NB4 (cell line): ENCODE data around the gene SCAMP3.
"Not testable (repeated sequence)": the region's sequence is repeated elsewhere in the genome, so short reads cannot be mapped to it uniquely, and the experiment has no call there.

ENCODE experiments used
- DNase-seq: peaks from one replicate; pipeline ENCODE4 v3.0.0; 2010; ENCODE audit warnings: low read depth
- H3K4me3 ChIP-seq: one replicate; pipeline ENCODE4 v1.5.1; 2011; ENCODE audit warnings: mild to moderate bottlenecking, low read depth, low read length, moderate library complexity
- CTCF ChIP-seq: IDR thresholded peaks from one replicate; pipeline ENCODE4 v1.5.1; 2012; ENCODE audit warnings: low read depth, low read length
- MYC ChIP-seq: IDR thresholded peaks from 2 replicates; pipeline ENCODE4 v1.6.1; 2011; ENCODE audit warnings: low read depth, low read length
- POLR2A ChIP-seq: IDR thresholded peaks from 2 replicates; pipeline ENCODE4 v1.6.1; 2011; ENCODE audit warnings: mild to moderate bottlenecking; ENCODE audit not compliant: insufficient read length; ENCODE audit errors: extremely low read depth
- TF ChIP-seq, protein P1 (sequence below): IDR thresholded peaks from 2 replicates; pipeline ENCODE4 v1.6.1; 2011; ENCODE audit warnings: low read depth, low read length

Gene SCAMP3

DNA sequence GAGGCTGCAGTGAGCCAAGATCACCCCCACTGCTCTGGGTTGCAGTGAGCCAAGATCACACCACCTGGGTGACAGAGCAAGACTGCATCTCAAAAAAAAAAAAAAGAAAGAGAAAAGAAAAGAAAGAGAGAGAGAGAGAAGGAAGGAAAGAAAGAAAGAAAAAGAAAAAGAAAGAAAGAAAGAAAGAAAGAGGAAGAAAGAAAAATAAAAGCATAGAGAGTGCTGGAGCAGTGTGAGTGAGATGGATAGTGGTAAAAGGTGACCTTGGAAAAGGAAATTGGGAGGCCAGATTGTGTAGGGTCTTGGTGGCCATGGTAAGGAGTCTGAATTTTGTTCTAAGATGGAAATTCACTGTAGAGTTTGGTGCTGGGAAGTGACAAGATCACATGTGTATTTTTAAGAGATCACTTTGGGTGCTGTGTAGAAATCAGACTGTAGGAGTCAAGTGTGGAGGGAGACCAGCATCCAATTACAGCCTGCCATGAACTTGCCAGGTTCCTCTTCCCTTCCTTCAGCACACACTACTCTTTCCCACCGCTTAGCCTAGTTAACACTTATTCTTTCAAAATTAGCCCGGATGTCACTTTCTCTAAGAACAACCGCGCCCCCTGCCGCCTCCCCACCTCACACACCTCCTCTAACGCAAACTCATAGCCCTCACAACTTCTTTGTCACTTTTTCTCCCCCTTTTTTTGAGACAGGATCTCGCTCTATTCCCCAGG, 35.8 kb downstream of the SCAMP3 start:
- TF ChIP-seq MYC = no peak; the same call in 1 of the 2 replicates
- TF ChIP-seq POLR2A = no peak
- TF ChIP-seq CTCF = peak; percentile 66
- TF ChIP-seq, protein P1, sequence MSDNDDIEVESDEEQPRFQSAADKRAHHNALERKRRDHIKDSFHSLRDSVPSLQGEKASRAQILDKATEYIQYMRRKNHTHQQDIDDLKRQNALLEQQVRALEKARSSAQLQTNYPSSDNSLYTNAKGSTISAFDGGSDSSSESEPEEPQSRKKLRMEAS = peak; percentile 33; the same call in 1 of the 2 replicates
- peak; percentile 92 for DNase-seq
- peak overlapping the region; percentile 95 for H3K4me3 ChIP-seq

- H3K4me3 ChIP-seq = peak overlapping the region; percentile 95
- DNase-seq = not testable (repeated sequence)
Measured at GRCh38 chr1:155225404-155225759, 36.8 kb downstream of the SCAMP3 start.

GRCh38 chr1:155223047-155223446, 39.1 kb downstream of the SCAMP3 start:
- H3K4me3 ChIP-seq = no peak overlapping the region
- peak; percentile 44 for DNase-seq
- TF ChIP-seq, protein P1 = no peak

DNA sequence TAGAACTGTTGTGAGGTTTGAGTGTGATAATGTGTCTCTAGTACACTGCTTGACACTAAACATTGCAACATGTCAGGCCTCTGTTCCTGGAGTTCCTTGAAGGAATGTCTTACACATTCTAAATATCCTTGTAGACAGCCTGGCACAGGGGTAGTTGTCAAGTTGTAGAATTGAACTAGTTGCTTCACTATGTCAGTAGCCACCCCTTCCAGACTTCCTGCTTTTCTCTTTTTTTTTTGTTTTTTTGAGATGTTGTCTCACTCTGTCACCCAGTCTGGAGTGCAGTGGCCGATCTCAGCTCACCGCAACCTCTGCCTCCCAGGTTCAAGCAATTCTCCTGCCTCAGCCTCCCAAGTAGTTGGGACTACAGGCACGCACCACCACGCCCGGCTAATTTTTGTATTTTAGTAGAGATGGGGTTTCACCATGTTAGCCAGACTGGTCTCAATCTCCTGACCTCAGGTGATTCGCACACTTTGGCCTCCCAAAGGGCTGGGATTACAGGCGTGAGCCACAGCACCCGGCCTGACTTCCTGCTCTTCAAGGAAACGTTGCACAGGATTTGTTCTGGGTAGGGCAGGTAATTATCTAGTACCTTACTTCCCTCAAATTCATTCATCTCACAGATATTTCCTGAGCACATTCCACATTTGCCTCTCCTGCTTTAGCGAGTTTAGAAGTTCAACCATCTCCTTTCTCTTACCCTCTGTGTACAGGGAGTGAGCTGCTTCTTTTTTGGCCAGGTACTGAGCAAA, 41.8 kb downstream of the SCAMP3 start:
- H3K4me3 ChIP-seq, DNase-seq: not testable (repeated sequence)

DNA sequence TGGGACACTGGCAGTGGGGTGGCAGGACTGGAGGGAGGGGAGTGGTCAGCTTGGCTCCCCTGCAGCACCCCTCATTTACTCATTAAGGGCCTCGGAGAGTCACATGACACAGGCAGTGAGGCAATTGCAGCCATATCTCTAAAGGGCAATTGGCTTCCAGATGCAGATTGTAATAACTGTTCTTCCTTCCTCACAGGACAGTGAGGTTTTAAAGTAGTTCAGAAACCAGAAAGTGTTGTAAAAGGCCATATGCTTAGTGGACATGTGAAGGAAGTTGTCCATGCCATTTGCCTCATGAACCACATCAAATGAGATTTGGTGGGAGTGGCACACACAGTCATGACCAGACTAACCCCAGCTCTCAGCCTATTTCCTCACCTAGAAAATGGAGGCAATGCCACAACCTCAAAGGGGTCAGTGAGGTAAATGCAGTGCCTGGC, 42.5 kb downstream of the SCAMP3 start:
- TF ChIP-seq CTCF (no peak), MYC (peak; percentile 77), POLR2A (no peak)
- TF ChIP-seq, protein P1 = peak; percentile 78
- DNase-seq = peak; percentile 63
- H3K4me3 ChIP-seq = no peak overlapping the region

DNA sequence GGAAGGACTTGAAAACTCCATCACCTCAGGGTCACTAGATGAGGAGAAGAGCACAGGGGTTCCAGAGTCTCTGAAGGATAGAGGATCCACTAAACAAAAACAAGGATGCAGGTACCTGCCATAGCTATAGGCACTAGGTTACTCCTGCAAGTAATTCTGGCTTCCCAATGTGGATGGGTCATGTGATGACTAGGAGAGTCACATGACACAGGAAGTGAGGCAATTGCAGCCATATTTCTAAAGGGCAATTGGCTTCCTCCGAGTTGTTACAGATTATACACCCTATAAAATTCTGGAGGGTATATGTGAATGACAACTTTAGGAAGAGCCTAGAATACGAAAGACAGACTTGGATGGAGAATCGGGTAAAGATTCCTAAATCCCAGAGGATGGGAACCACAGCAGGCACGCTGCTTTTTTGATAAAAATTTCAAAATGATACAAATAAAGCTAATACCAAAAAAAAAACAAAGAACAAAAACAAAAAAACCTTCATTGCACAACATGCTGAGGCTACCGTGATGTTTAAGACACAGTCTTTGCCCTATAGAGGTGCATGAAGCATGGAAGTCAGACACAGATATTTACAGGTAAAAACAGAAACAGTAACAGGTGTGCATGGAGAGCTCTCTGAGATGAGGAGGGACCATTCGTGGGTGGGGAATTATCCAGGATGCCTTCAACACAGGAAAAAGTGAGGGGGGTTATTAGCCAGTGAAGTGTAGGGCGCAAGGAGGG, 43.1 kb downstream of the SCAMP3 start:
- no peak overlapping the region for H3K4me3 ChIP-seq
- TF ChIP-seq MYC = 0 out of 2 replicates have a peak, but pooled peaks have one; percentile 11
- no peak for TF ChIP-seq POLR2A
- TF ChIP-seq CTCF = no peak
- TF ChIP-seq, protein P1 = peak; percentile 74
- peak; percentile 61 for DNase-seq

DNA sequence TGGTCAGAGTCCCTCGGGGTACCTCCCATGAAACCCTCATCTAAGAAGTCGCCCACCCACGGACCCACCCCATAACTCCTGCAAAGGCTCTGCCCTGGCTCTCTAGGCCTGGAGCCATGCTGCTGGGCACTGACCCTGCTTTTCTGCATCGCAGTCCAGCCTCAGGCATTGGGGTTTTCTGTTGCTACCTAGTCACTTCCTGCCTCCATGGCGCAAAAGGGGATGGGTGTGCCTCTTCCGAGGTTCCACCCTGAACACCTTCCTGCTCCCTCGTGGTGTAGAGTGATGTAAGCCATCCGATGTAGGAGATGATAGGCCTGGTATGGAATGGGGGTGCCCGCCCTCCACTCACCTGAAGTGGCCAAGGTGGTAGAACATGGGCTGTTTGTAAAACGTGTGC, 47.5 kb downstream of the SCAMP3 start:
- not testable (repeated sequence) for H3K4me3 ChIP-seq, DNase-seq

DNA sequence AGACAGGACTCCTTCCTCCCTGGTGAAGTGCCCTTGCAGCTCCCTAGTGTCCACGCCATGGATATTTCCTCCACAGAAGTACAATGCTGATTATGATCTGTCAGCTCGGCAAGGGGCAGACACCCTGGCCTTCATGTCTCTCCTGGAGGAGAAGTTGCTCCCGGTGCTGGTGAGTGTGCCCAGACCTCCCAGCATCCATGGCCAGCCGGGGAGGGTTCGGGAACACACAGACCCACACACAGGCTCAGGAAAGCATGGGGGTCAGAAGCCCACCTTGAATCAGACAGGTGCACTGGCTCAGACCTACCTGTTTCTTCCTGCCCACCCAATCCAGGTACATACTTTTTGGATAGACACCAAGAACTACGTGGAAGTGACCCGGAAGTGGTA, 50.1 kb downstream of the SCAMP3 start:
- H3K4me3 ChIP-seq, DNase-seq: not testable (repeated sequence)

GRCh38 chr1:155211381-155212050, 50.6 kb downstream of the SCAMP3 start:
- not testable (repeated sequence) for DNase-seq, H3K4me3 ChIP-seq
